Peyer's patch (tissue), 4 donors: ENCODE measurements around the gene ADRA2A. TPM values are rescaled to one million over a fixed set of nuclear protein-coding genes. Genes with fewer than 3 reads are reported as not detected.

ENCODE experiments used
- DNase-seq, 3 donors: peaks; one replicate each; pipeline ENCODE4 v3.0.0-alpha.2; 2017 to 2019
- H3K27ac ChIP-seq, 4 donors: fragments of 200-600 bp; sonication (generic); one replicate each; pipeline ENCODE4 v1.5.1; 2016 to 2019
- H3K27me3 ChIP-seq, 2 donors: fragments of 200-600 bp; sonication (generic); one replicate each; pipeline ENCODE4 v1.5.1; 2019
- H3K36me3 ChIP-seq, 3 donors: fragments of 200-600 bp; sonication (generic); one replicate each; pipeline ENCODE4 v1.5.1; 2016 to 2019
- H3K4me1 ChIP-seq, 4 donors: fragments of 200-600 bp; sonication (generic); one replicate each; pipeline ENCODE4 v1.5.1; 2016 to 2019
- H3K4me3 ChIP-seq, 4 donors: fragments of 200-600 bp; sonication (generic); 1 replicate in 3 of 4; 2 replicates in 1 of 4; pipeline ENCODE4 v1.5.1; 2016 to 2019; ENCODE audit warnings: mild to moderate bottlenecking in 1 of 4
- H3K9me3 ChIP-seq, 4 donors: fragments of 200-600 bp; sonication (generic); one replicate each; pipeline ENCODE4 v1.5.1; 2016 to 2019; ENCODE audit warnings: mild to moderate bottlenecking in 1 of 4
- POLR2A ChIP-seq, 2 donors: fragments of 450-650 bp; IDR thresholded peaks; one replicate each; pipeline ENCODE4 v1.5.1; 2017; ENCODE audit warnings: antibody characterized with exemption in 2 of 2, mild to moderate bottlenecking in 2 of 2, moderate library complexity in 2 of 2
- total RNA-seq, 4 donors: library from RNA; depleted of rRNA; stranded (reverse); fragments of >200 nt; gene quantifications; one replicate each; pipeline ENCODE4 v1.1.0, GENCODE V29; 2016
- TF ChIP-seq, protein P1 (sequence below), 6 experiments: fragments of 450-650 bp in 4 of 6; fragments of 200-600 bp in 2 of 6; sonication (generic) in 1 of 6; IDR thresholded peaks; one replicate each; pipeline ENCODE4 v1.5.1; 2017 to 2019; ENCODE audit warnings: antibody characterized with exemption in 6 of 6, mild to moderate bottlenecking in 3 of 6, moderate library complexity in 1 of 6

The ADRA2A gene
- total RNA-seq, 4 donors from 2014 or later = 4.6 to 11.6 (median 5.6) TPM; not detected in 1

DNA sequence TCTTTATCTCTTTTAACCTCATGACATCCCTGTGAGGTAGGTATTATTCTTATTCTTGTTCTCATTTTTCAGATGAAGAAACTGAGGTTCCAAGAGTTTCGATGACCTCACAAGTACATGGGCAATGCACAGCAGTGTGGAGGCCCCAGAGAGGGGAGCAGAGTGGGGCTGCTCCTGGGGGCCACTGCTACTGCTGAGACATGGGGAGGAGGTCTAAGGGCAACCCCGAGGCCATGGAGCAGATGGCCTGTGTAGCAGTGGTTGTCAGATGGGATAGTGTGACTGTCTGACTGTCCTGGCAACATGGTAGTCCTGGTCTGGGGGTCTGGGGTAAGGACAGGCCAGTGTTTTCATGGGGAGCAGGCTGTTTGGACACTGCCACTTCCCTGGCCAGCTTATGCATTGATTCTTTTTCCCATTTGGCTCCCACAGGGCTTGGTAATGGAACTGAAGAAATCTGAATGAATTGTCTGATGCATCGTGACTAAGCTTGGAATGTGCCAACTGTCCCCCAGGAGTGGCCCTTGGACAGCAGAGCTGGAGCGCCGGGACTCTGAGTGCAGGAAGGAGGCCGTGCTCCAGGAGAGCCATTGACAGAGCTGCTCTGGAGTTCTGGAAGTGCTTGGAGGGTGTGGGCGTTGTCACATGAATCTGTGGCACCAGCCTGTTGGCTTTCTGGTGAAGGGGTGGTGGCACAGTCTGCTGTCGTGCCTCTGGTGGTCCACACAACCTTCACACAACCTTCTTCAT lies 40.9 kb downstream of the ADRA2A start:
- no peak for DNase-seq
- TF ChIP-seq, protein P1, sequence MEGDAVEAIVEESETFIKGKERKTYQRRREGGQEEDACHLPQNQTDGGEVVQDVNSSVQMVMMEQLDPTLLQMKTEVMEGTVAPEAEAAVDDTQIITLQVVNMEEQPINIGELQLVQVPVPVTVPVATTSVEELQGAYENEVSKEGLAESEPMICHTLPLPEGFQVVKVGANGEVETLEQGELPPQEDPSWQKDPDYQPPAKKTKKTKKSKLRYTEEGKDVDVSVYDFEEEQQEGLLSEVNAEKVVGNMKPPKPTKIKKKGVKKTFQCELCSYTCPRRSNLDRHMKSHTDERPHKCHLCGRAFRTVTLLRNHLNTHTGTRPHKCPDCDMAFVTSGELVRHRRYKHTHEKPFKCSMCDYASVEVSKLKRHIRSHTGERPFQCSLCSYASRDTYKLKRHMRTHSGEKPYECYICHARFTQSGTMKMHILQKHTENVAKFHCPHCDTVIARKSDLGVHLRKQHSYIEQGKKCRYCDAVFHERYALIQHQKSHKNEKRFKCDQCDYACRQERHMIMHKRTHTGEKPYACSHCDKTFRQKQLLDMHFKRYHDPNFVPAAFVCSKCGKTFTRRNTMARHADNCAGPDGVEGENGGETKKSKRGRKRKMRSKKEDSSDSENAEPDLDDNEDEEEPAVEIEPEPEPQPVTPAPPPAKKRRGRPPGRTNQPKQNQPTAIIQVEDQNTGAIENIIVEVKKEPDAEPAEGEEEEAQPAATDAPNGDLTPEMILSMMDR (IDR thresholded peaks at IDR 0.05) = no peak
- TF ChIP-seq POLR2A (IDR thresholded peaks at IDR 0.05) = no peak
- H3K4me1 ChIP-seq = peaks cover 0 to 10% (median 0%) of the 10 kb centered on the region in 4 donors
- no peak overlapping the region for H3K27ac ChIP-seq
- H3K27me3 ChIP-seq = no peaks in the 10 kb centered on the region
- no peaks in the 10 kb centered on the region for H3K36me3 ChIP-seq
- H3K9me3 ChIP-seq = no peaks in the 10 kb centered on the region
- H3K4me3 ChIP-seq = no peak overlapping the region

DNA sequence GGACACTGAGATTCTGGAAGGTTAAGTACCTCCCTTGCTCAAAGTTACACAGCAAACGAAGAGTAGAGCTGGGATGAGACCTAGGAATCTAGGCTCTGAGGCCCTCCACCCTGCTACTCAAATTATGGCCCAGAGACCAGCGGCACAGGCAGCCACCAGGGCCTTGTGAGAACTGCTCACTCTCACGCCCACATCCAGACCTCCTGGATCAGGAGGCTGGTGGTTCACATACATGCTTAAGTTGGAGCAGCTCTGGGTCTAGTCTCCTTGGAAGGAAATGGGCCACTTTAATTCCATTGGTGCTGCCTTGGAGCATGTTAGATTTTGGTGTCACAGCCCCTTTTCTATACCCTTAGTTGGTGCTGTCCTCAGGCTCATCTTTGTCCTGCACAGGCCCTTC lies 41.9 kb downstream of the ADRA2A start:
- TF ChIP-seq, protein P1 (IDR thresholded peaks at IDR 0.05) = no peak
- no peak for TF ChIP-seq POLR2A (IDR thresholded peaks at IDR 0.05)
- Histone ChIP-seq H3K36me3 (no peaks in the 10 kb centered on the region), H3K4me3 (no peak overlapping the region), H3K4me1 (peaks cover 0 to 10% (median 0%) of the 10 kb centered on the region in 4 donors), H3K27me3 (no peaks in the 10 kb centered on the region), H3K27ac (no peak overlapping the region), H3K9me3 (no peaks in the 10 kb centered on the region)
- no peak for DNase-seq

DNA sequence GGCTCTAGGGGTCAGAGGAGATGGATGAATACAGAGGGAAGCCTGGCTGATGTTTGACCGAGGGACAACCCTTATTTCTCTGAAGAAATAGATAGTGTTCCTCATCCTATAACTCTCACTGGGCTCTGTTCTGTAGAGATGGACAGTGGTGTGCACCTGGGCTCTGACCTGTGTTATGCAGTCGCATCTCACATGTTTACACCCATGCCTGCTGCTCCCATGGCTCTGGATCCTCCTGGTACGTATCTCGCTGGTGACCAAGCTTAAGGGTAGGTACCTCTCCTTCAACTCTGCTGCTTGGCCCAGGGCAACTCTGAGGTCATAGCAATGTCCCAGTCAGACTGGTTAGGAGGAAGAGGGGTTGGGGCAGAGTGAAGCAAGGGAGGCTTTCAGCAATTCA lies 42.8 kb downstream of the ADRA2A start:
- H3K4me3 ChIP-seq = no peak overlapping the region
- no peak for TF ChIP-seq POLR2A (IDR thresholded peaks at IDR 0.05)
- TF ChIP-seq, protein P1 (IDR thresholded peaks at IDR 0.05) = no peak
- no peak for DNase-seq
- no peaks in the 10 kb centered on the region for H3K27me3 ChIP-seq
- peaks cover 0 to 10% (median 0%) of the 10 kb centered on the region in 4 donors for H3K4me1 ChIP-seq
- H3K9me3 ChIP-seq = no peaks in the 10 kb centered on the region
- H3K27ac ChIP-seq = no peak overlapping the region
- H3K36me3 ChIP-seq = no peaks in the 10 kb centered on the region

DNA sequence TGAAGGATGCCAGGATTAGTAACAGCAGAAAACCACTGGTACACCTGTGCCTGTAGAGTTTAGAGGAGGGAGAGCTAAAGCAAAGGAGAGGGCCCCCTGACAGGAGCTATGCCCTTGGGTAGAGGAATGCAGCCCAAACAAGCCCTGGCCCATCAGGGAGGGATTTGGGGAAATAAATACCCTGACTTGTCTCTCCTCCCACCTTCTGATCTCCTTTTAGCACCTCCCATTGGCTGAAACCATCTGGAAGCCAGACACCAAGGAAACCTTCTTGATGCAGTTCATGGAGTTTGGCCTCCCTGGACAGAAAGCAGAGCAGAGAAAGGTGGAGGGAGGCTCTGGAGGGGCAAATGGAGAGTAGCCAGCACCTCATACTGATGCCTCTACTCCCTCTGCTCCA lies 45.3 kb downstream of the ADRA2A start:
- Histone ChIP-seq H3K36me3 (no peaks in the 10 kb centered on the region), H3K9me3 (no peaks in the 10 kb centered on the region), H3K27me3 (no peaks in the 10 kb centered on the region), H3K4me3 (no peak overlapping the region), H3K27ac (no peak overlapping the region), H3K4me1 (peaks cover 0 to 8% (median 0%) of the 10 kb centered on the region in 4 donors)
- TF ChIP-seq, protein P1 (IDR thresholded peaks at IDR 0.05) = no peak
- no peak for TF ChIP-seq POLR2A (IDR thresholded peaks at IDR 0.05)
- DNase-seq = no peak

DNA sequence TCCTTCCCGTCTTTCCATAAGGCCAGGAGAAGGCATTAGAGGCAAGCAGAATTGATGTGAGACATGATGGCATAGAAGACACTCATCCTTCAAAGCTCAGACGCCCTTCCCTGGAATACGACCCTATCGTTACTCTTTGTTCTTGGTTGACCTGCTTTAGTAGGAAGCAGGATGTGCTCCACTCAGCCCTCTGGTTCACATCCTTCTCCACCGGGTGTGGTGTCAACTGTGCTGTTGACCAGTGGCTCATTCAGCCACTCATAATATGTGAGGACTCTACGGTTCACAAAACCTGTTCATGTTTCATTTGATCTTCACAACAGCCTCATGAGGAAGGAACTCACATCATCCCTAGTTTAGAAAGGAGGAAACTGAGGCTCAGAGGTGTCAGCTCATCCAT lies 47.1 kb downstream of the ADRA2A start:
- H3K9me3 ChIP-seq = no peaks in the 10 kb centered on the region
- no peaks in the 10 kb centered on the region for H3K36me3 ChIP-seq
- TF ChIP-seq, protein P1 (IDR thresholded peaks at IDR 0.05) = no peak
- no peak for TF ChIP-seq POLR2A (IDR thresholded peaks at IDR 0.05)
- H3K27me3 ChIP-seq = no peaks in the 10 kb centered on the region
- no peaks in the 10 kb centered on the region for H3K4me1 ChIP-seq
- no peak overlapping the region for H3K4me3 ChIP-seq
- no peak overlapping the region for H3K27ac ChIP-seq
- DNase-seq = no peak
